Subcutaneous adipose tissue (tissue), 4 donors: ENCODE data around the gene XKR3. TPM values are rescaled to one million over a fixed set of nuclear protein-coding genes. Genes with fewer than 3 reads are reported as not detected.

Experiments used
- total RNA-seq, 4 donors: library from RNA; depleted of rRNA; stranded (reverse); fragments of >200 nt; gene quantifications; one replicate each; pipeline ENCODE4 v1.1.0, GENCODE V29; 2016
- TF ChIP-seq, protein P1 (sequence below): fragments of 450-650 bp; IDR thresholded peaks from one replicate; pipeline ENCODE4 v1.5.1; 2016; ENCODE audit warnings: low read depth, mild to moderate bottlenecking, control low read depth, antibody characterized with exemption, moderate library complexity

The XKR3 gene
- total RNA-seq, 4 donors from 2014 or later = not detected

GRCh38 chr22:16803255-16803917 lies 21.8 kb downstream of the XKR3 start:
- TF ChIP-seq, protein P1, sequence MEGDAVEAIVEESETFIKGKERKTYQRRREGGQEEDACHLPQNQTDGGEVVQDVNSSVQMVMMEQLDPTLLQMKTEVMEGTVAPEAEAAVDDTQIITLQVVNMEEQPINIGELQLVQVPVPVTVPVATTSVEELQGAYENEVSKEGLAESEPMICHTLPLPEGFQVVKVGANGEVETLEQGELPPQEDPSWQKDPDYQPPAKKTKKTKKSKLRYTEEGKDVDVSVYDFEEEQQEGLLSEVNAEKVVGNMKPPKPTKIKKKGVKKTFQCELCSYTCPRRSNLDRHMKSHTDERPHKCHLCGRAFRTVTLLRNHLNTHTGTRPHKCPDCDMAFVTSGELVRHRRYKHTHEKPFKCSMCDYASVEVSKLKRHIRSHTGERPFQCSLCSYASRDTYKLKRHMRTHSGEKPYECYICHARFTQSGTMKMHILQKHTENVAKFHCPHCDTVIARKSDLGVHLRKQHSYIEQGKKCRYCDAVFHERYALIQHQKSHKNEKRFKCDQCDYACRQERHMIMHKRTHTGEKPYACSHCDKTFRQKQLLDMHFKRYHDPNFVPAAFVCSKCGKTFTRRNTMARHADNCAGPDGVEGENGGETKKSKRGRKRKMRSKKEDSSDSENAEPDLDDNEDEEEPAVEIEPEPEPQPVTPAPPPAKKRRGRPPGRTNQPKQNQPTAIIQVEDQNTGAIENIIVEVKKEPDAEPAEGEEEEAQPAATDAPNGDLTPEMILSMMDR = no peak

- TF ChIP-seq, protein P1 = no peak
Measured at GRCh38 chr22:16801571-16801970, 23.6 kb downstream of the XKR3 start.

DNA sequence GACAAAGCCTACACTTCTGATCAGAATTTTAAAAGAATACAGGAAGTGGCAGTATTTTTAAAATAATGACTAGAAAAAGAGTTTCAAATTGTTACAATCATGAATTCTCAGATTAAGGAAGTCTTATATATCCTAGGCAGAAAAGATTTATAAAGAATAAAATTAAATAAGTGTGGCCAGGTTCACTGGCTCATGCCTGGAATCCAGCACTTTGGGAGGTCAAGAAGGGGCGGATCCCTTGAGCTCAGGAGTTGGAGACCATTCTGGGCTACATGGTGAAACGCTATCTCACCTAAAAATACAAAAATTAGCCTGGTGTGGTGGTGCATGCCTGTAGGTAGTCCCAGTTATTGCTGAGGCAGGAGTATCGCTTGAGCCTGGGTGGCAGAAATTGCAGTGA lies 24.1 kb downstream of the XKR3 start:
- TF ChIP-seq, protein P1 = no peak

DNA sequence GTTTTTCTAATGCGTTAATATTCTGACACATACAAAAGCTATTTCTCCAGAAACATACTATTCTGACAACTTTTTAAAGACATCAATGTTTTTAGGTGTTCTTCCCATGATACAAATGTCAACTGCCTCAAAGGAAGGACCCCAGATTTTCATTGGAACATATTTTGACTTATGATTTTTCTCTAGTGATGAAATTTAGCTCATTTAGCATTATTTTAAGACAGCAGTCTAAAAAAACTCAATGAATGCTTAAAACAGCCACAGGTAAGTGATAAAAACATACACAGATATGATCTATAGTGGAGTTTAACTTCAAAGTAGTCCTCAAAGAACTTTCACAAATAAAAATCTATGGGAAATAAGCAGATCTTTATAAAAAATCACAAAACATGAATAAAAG lies 24.9 kb downstream of the XKR3 start:
- TF ChIP-seq, protein P1 = no peak

- TF ChIP-seq, protein P1 = no peak
Measured at GRCh38 chr22:16793831-16794230, 31.4 kb downstream of the XKR3 start.

GRCh38 chr22:16789860-16790493 lies 35.2 kb downstream of the XKR3 start:
- TF ChIP-seq, protein P1 = no peak

DNA sequence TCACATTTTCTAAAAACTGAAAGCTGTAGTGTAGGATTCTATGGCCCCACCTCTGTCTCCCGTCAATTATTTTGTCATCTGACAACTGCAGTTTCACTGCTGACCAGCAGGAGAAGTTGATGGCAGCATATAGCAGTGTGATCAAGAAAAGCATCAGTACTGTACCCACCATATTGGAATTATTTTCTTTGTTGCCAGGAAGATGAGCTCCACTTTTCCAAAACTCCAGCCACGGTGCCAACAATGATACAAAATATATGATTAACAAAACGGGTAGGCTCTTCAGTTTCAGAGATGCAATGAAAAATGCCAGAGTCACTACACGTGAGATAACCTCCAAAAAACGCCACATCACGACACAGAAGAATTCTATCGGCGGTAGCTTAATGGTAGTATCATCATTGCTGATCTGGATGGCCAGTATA lies 41.3 kb downstream of the XKR3 start:
- TF ChIP-seq, protein P1 = no peak
